ENCODE results near the gene IL17RD.

GRCh38 chr3:57206423-57206822 is 41.3 kb upstream of the IL17RD start:
- TF ChIP-seq, protein P1, sequence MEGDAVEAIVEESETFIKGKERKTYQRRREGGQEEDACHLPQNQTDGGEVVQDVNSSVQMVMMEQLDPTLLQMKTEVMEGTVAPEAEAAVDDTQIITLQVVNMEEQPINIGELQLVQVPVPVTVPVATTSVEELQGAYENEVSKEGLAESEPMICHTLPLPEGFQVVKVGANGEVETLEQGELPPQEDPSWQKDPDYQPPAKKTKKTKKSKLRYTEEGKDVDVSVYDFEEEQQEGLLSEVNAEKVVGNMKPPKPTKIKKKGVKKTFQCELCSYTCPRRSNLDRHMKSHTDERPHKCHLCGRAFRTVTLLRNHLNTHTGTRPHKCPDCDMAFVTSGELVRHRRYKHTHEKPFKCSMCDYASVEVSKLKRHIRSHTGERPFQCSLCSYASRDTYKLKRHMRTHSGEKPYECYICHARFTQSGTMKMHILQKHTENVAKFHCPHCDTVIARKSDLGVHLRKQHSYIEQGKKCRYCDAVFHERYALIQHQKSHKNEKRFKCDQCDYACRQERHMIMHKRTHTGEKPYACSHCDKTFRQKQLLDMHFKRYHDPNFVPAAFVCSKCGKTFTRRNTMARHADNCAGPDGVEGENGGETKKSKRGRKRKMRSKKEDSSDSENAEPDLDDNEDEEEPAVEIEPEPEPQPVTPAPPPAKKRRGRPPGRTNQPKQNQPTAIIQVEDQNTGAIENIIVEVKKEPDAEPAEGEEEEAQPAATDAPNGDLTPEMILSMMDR (IDR thresholded peaks at IDR 0.05) = no peak
- no peak for TF ChIP-seq EZH2 (IDR thresholded peaks at IDR 0.05; ENCODE audit: borderline replicate concordance, insufficient read depth, low read depth, low read length, poor library complexity, severe bottlenecking)

Data from B cell (primary cell).